Neural progenitor cell (in vitro differentiated cells): ENCODE results near the gene QKI. TPM values are rescaled to one million over a fixed set of nuclear protein-coding genes. Genes with fewer than 3 reads are reported as not detected.

Source experiments
- DNase-seq: peaks from one replicate; pipeline ENCODE4 v3.0.0-alpha.2; 2016; ENCODE audit warnings: low spot score
- H2AFZ ChIP-seq: fragments of 200-600 bp; sonication (generic); replicated peaks from 2 replicates; pipeline ENCODE4 v1.6.1; 2016; ENCODE audit warnings: antibody characterized with exemption
- H3F3A ChIP-seq: fragments of 200-600 bp; sonication (generic); 2 replicates; pipeline ENCODE4 v1.6.1; 2016; ENCODE audit warnings: antibody characterized with exemption, low read depth
- H3K27ac ChIP-seq: fragments of 200-600 bp; sonication (generic); 2 replicates; pipeline ENCODE4 v1.5.1; 2016; ENCODE audit warnings: mild to moderate bottlenecking
- H3K27me3 ChIP-seq: fragments of 200-600 bp; sonication (generic); 2 replicates; pipeline ENCODE4 v1.6.1; 2016; ENCODE audit warnings: mild to moderate bottlenecking, moderate library complexity
- H3K36me3 ChIP-seq: fragments of 200-600 bp; sonication (generic); 2 replicates; pipeline ENCODE4 v1.5.1; 2016
- H3K4me1 ChIP-seq: fragments of 200-600 bp; sonication (generic); 2 replicates; pipeline ENCODE4 v1.6.1; 2016; ENCODE audit warnings: mixed run types
- H3K4me2 ChIP-seq: fragments of 200-600 bp; sonication (generic); 2 replicates; pipeline ENCODE4 v1.6.1; 2016
- H3K4me3 ChIP-seq: fragments of 200-600 bp; sonication (generic); 2 replicates; pipeline ENCODE4 v1.5.1; 2016
- H3K79me2 ChIP-seq: fragments of 200-600 bp; sonication (generic); 2 replicates; pipeline ENCODE4 v1.6.1; 2016; ENCODE audit warnings: low read depth
- H3K9ac ChIP-seq: fragments of 200-600 bp; sonication (generic); 2 replicates; pipeline ENCODE4 v1.6.1; 2016
- H3K9me3 ChIP-seq: fragments of 200-600 bp; sonication (generic); 2 replicates; pipeline ENCODE4 v1.5.1; 2016; ENCODE audit warnings: low read depth
- H4K20me1 ChIP-seq: fragments of 200-600 bp; sonication (generic); 2 replicates; pipeline ENCODE4 v1.6.1; 2016; ENCODE audit warnings: low read depth
- H3K27ac Mint-ChIP-seq: 3 replicates; pipeline ENCODE4 v1.8.0; 2021; ENCODE audit warnings: mixed read lengths
- H3K27me3 Mint-ChIP-seq: 2 replicates; pipeline ENCODE4 v1.8.0; 2022; ENCODE audit warnings: low read depth, mild to moderate bottlenecking, inconsistent platforms, moderate library complexity, mixed read lengths; ENCODE audit not compliant: insufficient read depth
- H3K36me3 Mint-ChIP-seq: 3 replicates; pipeline ENCODE4 v1.8.0; 2021; ENCODE audit warnings: mixed read lengths
- H3K4me1 Mint-ChIP-seq: 3 replicates; pipeline ENCODE4 v1.8.0; 2021; ENCODE audit warnings: mixed read lengths
- H3K4me3 Mint-ChIP-seq: 3 replicates; pipeline ENCODE4 v1.8.0; 2021; ENCODE audit warnings: mild to moderate bottlenecking, moderate library complexity, mixed read lengths
- H3K9me3 Mint-ChIP-seq: 3 replicates; pipeline ENCODE4 v1.8.0; 2020; ENCODE audit warnings: mixed read lengths
- CTCF ChIP-seq: fragments of 200-600 bp; sonication (generic); IDR thresholded peaks from 2 replicates; pipeline ENCODE4 v1.5.1; 2017; ENCODE audit warnings: antibody characterized with exemption, mild to moderate bottlenecking
- EZH2 ChIP-seq: fragments of 200-600 bp; sonication (generic); IDR thresholded peaks from 2 replicates; pipeline ENCODE4 v1.6.1; 2017; ENCODE audit warnings: antibody characterized with exemption, mild to moderate bottlenecking, moderate library complexity
- EZH2phosphoT487 ChIP-seq: fragments of 200-600 bp; sonication (generic); IDR thresholded peaks from 2 replicates; pipeline ENCODE4 v1.6.1; 2017; ENCODE audit warnings: antibody characterized with exemption
- total RNA-seq: library from RNA; depleted of rRNA; stranded (reverse); fragments of >200 nt; gene quantifications from 2 replicates; pipeline ENCODE4 v1.2.3, GENCODE V29; 2015; ENCODE audit warnings: low replicate concordance

QKI gene
- total RNA-seq, 1 donor from 2014 or later = 212 TPM

- H3K27me3 Mint-ChIP-seq = peaks cover 6% of the 10 kb centered on the region
- no peak for DNase-seq
- TF ChIP-seq CTCF = no peak
- TF ChIP-seq EZH2 = no peak
- TF ChIP-seq EZH2phosphoT487 = no peak
- no peak overlapping the region for H3K4me2 ChIP-seq
- H3K9me3 ChIP-seq = peaks cover 29% of the 10 kb centered on the region
- H3K4me1 ChIP-seq = no peaks in the 10 kb centered on the region
- peaks cover 99% of the 10 kb centered on the region for H3K79me2 ChIP-seq
- H3K4me3 ChIP-seq = no peak overlapping the region
- no peak overlapping the region for H3K4me3 Mint-ChIP-seq
- H3K4me1 Mint-ChIP-seq = no peaks in the 10 kb centered on the region
- peaks cover 70% of the 10 kb centered on the region for H3K36me3 Mint-ChIP-seq
- H3K27ac Mint-ChIP-seq = no peak overlapping the region
- no peak overlapping the region for H2AFZ ChIP-seq
- no peak overlapping the region for H3K27ac ChIP-seq
- no peaks in the 10 kb centered on the region for H3K27me3 ChIP-seq
- H3K9me3 Mint-ChIP-seq = peaks cover 74% of the 10 kb centered on the region
- peaks cover 14% of the 10 kb centered on the region for H3K36me3 ChIP-seq
- H3K9ac ChIP-seq = no peak overlapping the region
- H3F3A ChIP-seq = no peaks in the 10 kb centered on the region
- H4K20me1 ChIP-seq = no peaks in the 10 kb centered on the region
These were observed 90.6 kb downstream of the QKI start for GRCh38 chr6:163504984-163505640.

GRCh38 chr6:163507965-163508364 lies 93.4 kb downstream of the QKI start:
- Mint-ChIP-seq H3K27ac (no peak overlapping the region), H3K9me3 (peaks cover 58% of the 10 kb centered on the region), H3K36me3 (peaks cover 59% of the 10 kb centered on the region), H3K4me1 (no peaks in the 10 kb centered on the region), H3K4me3 (no peak overlapping the region), H3K27me3 (peaks cover 3% of the 10 kb centered on the region)
- Histone ChIP-seq H3K4me3 (no peak overlapping the region), H3K4me2 (no peak overlapping the region), H3F3A (no peaks in the 10 kb centered on the region), H3K9me3 (peaks cover 29% of the 10 kb centered on the region), H4K20me1 (no peaks in the 10 kb centered on the region), H3K27ac (no peak overlapping the region), H3K36me3 (peaks cover 14% of the 10 kb centered on the region), H3K27me3 (no peaks in the 10 kb centered on the region), H2AFZ (no peak overlapping the region), H3K9ac (no peak overlapping the region), H3K4me1 (no peaks in the 10 kb centered on the region), H3K79me2 (peaks cover 99% of the 10 kb centered on the region)
- no peak for DNase-seq
- no peak for TF ChIP-seq EZH2
- no peak for TF ChIP-seq EZH2phosphoT487
- no peak for TF ChIP-seq CTCF

GRCh38 chr6:163513003-163513402 lies 98.5 kb downstream of the QKI start:
- Mint-ChIP-seq H3K36me3 (peaks cover 44% of the 10 kb centered on the region), H3K9me3 (peaks cover 38% of the 10 kb centered on the region), H3K4me3 (no peak overlapping the region), H3K27me3 (no peaks in the 10 kb centered on the region), H3K27ac (no peak overlapping the region), H3K4me1 (no peaks in the 10 kb centered on the region)
- Histone ChIP-seq H3F3A (no peaks in the 10 kb centered on the region), H3K9me3 (peaks cover 5% of the 10 kb centered on the region), H3K4me2 (no peak overlapping the region), H3K36me3 (no peaks in the 10 kb centered on the region), H3K79me2 (peaks cover 99% of the 10 kb centered on the region), H3K4me3 (no peak overlapping the region), H4K20me1 (peaks cover 33% of the 10 kb centered on the region), H3K27ac (no peak overlapping the region), H3K9ac (no peak overlapping the region), H3K4me1 (no peaks in the 10 kb centered on the region), H2AFZ (no peak overlapping the region), H3K27me3 (no peaks in the 10 kb centered on the region)
- TF ChIP-seq EZH2 (no peak), CTCF (no peak), EZH2phosphoT487 (no peak)
- DNase-seq = no peak
